GM04504 (cell line): ENCODE measurements around the gene PIGB.
"Not testable (repeated sequence)": the region's sequence is repeated elsewhere in the genome, so short reads cannot be mapped to it uniquely, and the experiment has no call there.

ENCODE experiments used
- DNase-seq: peaks from one replicate; pipeline ENCODE4 v3.0.0-alpha.2; 2012; ENCODE audit warnings: low read depth

Gene PIGB

DNA sequence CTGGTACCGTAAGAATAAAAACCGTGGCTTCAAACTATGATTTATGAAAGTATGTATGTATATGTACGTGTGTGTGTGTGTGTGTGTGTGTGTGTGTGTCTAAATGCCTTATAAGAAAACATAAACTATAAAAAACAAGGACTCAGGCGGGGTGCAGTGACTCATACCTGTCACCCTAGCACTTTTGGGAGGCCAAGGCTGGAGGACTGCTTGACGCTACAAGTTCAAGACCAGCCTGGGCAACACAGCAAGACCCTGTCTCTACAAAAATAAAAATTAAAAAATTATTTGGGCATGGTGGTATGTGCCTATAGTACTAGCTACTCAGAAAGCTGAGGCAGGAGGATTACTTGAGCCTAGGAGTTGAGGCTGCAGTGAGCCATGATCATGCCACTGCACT is 60.1 kb downstream of the PIGB start:
- no peak for DNase-seq

DNA sequence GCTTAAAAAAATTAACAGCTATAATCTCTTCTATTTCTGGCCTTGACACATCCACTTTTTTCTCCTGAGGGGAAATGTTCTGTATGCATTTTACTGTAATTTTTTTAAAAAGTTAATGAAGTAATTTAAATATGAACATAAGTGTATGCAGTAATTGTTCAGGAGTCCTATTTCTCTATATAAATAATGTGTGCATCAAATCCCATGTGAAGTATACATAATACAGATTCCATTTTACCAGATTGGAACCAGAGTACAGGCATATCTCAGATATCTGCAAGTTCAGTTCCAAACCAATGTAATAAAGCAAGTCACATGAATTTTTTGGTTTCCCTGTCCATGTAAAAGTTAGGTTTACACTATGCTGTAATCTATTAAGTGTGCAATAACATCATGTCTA is 62.6 kb downstream of the PIGB start:
- DNase-seq: no peak

DNA sequence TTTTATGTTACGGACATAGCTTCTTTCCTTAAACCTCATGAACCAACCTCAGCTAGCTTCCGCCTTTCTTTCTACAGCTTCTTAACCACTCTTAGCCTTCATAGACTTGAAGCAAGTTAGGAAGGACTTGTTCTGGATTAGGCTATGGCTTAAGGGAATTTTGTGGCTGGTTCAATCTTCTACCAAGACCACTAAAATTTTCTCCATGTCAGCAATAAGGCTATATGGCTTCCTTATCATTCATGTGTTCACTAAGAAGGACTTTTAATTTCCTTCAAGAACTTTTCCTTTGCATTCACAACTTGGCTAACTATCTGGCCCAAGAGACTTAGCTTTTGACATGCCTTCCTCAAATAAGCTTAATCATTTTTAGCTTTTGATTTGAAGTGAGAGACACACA is 64.7 kb downstream of the PIGB start:
- DNase-seq: no peak

DNA sequence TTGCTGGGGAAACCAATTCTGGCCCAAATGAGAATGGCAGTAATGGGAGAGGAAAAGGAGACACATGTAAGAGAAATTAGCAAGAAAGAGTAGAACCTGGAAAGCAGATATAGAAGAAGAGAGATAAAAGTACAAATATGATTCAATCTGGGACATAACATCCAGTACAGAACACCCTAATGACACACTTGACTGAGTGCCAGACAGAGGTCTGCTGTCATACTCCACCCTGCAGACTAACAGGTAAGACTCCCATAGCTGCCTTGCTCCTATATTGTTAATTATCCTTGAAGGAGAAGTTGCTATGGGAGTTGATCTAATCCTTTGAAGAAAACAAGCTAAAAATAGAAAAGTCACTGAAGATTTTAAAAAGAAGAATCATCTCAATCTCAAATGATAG is 68.0 kb downstream of the PIGB start:
- DNase-seq: no peak

DNA sequence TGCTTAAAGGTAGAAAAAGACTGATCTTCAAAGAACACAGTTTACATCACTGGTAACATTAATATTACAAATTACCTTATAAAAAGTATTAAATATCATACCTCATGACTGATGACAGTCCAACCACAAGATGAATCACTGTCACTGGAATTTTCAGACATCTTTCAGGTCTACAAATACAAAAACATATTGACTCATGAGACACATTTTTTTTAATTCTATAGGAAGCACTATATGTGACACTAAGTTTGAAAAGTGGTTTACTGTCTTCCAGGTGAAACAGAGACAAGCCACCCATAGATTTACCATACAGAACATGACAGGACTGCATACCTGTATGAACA is 70.2 kb downstream of the PIGB start:
- no peak for DNase-seq

DNA sequence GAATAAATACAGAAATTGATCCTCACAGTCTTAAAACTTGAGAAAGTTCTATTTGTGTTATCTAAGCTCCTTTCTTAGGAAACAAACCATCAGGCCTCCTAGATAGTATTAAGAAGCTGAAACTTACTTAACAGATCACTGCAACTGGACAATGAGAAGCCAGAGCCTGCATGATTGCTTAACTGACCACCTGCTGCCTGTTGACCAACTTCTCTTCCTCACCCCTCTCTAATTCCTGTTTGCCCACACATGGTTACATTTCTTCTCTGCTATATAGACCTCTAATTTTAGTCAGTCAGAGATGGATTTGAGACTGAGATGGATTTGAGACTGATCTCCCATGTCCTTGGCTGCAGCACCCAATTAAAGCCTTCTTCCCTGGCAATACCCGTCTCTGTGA is 75.7 kb downstream of the PIGB start:
- no peak for DNase-seq

DNA sequence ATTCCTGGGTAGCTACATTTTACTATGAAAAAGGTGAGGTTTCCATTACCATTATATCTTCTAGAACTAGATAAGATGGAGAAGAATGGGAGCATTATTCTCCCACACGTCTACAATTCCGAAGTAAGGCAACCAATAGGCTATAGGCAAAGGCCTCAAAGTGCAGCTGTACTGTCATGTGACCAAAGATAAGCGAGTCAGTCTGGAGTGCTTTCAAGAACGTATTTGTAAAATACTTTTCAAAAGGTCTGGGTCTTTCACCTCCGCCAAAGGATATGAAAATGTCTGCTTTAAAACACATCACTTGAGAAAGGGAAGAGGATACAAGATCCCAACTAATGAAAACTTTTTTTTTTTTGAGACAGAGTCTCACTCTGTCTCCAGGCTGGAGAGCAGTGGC is 79.2 kb downstream of the PIGB start:
- no peak for DNase-seq

DNA sequence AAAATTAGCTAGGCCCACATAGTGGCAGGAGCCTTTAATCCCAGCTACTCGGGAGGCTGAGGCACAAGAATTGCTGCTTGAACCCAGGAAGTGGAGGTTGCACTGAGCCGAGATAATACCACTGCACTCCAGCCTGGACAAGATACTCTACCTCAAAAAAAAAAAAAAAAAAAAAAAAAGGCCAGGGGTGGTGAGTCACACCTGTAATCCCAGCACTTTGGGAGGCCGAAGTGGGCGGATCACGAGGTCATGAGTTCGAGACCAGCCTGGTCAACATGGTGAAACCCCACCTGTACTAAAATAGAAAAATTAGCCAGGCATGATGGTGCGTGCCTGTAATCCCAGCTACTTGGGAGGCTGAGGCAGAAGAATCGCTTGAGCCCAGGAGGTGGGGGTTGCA is 81.0 kb downstream of the PIGB start:
- not testable (repeated sequence) for DNase-seq

DNA sequence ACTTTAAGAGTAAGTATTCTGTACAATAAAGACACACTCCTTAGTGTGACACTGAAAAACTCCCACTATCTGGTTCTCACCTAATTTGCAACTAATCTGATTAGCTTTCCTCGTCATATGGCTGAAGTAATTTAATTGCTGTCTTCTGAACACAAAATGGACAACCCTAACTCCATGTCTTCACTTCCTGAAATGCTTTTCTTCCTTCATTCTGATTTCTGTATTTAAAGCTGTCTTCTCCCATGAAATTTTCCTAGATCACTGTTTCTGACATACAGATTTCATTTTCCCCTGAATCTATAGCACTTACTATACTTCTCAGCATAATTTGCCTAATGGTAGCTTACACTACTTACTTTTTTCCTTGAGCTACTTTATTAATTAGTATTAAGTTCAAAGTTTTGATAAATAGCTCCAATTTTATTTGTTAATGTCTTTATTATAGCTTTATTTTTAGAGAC is 82.8 kb downstream of the PIGB start:
- DNase-seq: no peak

DNA sequence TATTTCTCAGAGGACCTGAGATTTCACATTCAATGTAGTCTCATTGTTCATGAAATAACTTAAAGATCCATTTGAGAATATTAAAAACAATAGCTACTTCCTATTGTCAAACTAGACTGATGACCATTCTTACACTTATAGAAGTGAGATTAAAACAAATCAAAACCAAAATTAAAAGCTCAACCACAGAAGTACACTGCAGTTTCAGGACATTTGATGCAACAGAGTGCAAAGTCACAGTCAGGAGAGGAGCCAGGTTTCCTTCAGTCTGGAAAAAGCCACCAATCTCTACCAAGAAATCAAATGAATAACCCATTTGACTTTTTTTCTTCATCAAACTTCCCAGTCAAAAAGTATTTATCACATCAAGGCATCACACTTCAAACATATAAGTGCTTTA is 83.7 kb downstream of the PIGB start:
- DNase-seq: no peak

DNA sequence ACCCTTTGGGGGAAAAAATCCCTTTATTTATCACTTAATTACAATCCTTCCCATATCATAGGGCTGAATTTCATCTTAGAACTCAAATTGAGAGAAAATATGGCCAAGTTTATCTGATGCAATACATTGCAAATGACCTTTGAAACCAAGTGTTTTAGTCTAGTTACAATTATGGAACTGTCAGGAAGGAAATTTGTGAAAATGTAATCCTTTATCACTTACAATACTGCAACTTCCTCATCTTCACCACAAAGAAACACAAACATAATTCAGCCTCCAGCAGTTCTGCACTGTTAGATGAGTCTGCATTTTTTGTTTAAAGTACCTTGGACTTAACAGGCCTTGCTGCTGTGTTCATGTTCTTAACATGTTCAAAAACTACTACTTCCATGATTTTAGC is 84.5 kb downstream of the PIGB start:
- no peak for DNase-seq
